Kidney epithelial cell (primary cell): ENCODE results near the gene SLAMF8. TPM values are rescaled to one million over a fixed set of nuclear protein-coding genes. Genes with fewer than 3 reads are reported as not detected.

Experiments used
- DNase-seq: peaks from one replicate; pipeline ENCODE4 v3.0.0-alpha.2; 2010; ENCODE audit warnings: low read depth
- H3K27me3 ChIP-seq: 2 replicates; pipeline ENCODE4 v1.6.0; 2011; ENCODE audit warnings: low read length; ENCODE audit not compliant: control insufficient read depth, insufficient read depth
- H3K36me3 ChIP-seq: 2 replicates; pipeline ENCODE4 v1.5.1; 2011; ENCODE audit warnings: low read length; ENCODE audit not compliant: control insufficient read depth, insufficient read depth
- H3K4me3 ChIP-seq: 2 replicates; pipeline ENCODE4 v1.5.1; 2011; ENCODE audit warnings: low read depth, mild to moderate bottlenecking, control low read depth, low read length
- CTCF ChIP-seq: IDR thresholded peaks from 2 replicates; pipeline ENCODE4 v1.5.1; 2011; ENCODE audit warnings: mild to moderate bottlenecking, moderate library complexity, low read length, control low read depth, inconsistent platforms; ENCODE audit not compliant: insufficient read depth, poor library complexity, severe bottlenecking
- total RNA-seq: library from RNA; depleted of rRNA; stranded (reverse); fragments of >200 nt; gene quantifications from 2 replicates; pipeline ENCODE4 v1.2.3, GENCODE V29; 2015

The SLAMF8 gene
- total RNA-seq, 1 donor from 2014 or later = 0.04 TPM

DNA sequence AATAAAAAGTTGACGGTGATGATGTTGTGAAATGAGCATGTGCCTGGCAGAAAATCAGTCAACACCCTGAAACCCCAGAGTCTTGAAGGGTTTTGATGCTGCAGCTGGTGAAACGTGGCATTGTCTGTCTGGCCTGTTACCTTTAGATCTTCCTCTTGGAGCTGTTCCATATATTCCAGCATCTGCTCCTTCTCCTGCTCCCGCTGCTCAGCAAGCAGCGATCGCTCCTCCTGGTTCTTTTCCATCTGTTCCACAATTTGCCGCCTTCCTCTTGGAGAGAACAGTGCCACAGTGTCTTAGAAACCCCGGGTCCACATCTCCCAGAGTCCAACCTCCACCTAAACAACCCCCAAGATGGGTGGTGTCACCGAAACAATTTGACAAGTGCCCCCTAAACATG lies 57.6 kb downstream of the SLAMF8 start:
- Histone ChIP-seq H3K4me3 (no peak overlapping the region), H3K27me3 (no peaks in the 10 kb centered on the region), H3K36me3 (no peaks in the 10 kb centered on the region)
- DNase-seq = no peak
- TF ChIP-seq CTCF = no peak

Other genes with a start within 250 kb of the SLAMF8 start
- gene APCS, start 239.0 kb upstream of the SLAMF8 start, total RNA-seq = not detected in 2 replicates
- gene CRP, start 112.3 kb upstream of the SLAMF8 start, total RNA-seq = not detected in 2 replicates
- 67.3 and 73.0 TPM in 2 replicates for gene DUSP23, start 45.9 kb upstream of the SLAMF8 start, total RNA-seq
- not detected in 2 replicates for gene FCRL6, start 24.5 kb upstream of the SLAMF8 start, total RNA-seq
- gene VSIG8, start 35.8 kb downstream of the SLAMF8 start, total RNA-seq = 0.07 TPM in 1 of 2 replicates, not detected in the other
- 0.21 and 2.0 TPM in 2 replicates for gene CFAP45, start 73.3 kb downstream of the SLAMF8 start, total RNA-seq
- gene TAGLN2, start 98.6 kb downstream of the SLAMF8 start, total RNA-seq = 700 and 719 TPM in 2 replicates
- gene IGSF9, start 118.7 kb downstream of the SLAMF8 start, total RNA-seq = 1.7 and 1.9 TPM in 2 replicates
- not detected in 2 replicates for gene SLAMF9, start 127.4 kb downstream of the SLAMF8 start, total RNA-seq
- gene PIGM, start 205.1 kb downstream of the SLAMF8 start, total RNA-seq = 5.3 and 5.5 TPM in 2 replicates
- gene KCNJ10, start 243.3 kb downstream of the SLAMF8 start, total RNA-seq = 0.04 TPM in 1 of 2 replicates, not detected in the other